Activated naive CD8-positive, alpha-beta T cell (primary cell): ENCODE results near the gene UBR4.
A peak's percentile ranks its signal among the peaks of the same experiment; 100 is the strongest.

Source experiments
- H3K27ac Mint-ChIP-seq: one replicate; pipeline ENCODE4 v1.8.0; 2021; ENCODE audit warnings: mixed read lengths
- H3K27me3 Mint-ChIP-seq: one replicate; pipeline ENCODE4 v1.8.0; 2021; ENCODE audit warnings: mixed read lengths
- H3K36me3 Mint-ChIP-seq: one replicate; pipeline ENCODE4 v1.8.0; 2021; ENCODE audit warnings: mixed read lengths
- H3K4me1 Mint-ChIP-seq: one replicate; pipeline ENCODE4 v1.8.0; 2021; ENCODE audit warnings: low read depth, mixed read lengths
- H3K4me3 Mint-ChIP-seq: one replicate; pipeline ENCODE4 v1.8.0; 2021; ENCODE audit warnings: mild to moderate bottlenecking, mixed read lengths
- H3K9me3 Mint-ChIP-seq: one replicate; pipeline ENCODE4 v1.8.0; 2021; ENCODE audit warnings: low read depth, mixed read lengths

The UBR4 gene

GRCh38 chr1:19120070-19120469 lies 90.0 kb downstream of the UBR4 start:
- Mint-ChIP-seq H3K27me3 (no peaks in the 10 kb centered on the region), H3K4me1 (peaks cover 17% of the 10 kb centered on the region), H3K36me3 (peaks cover 33% of the 10 kb centered on the region), H3K4me3 (no peak overlapping the region), H3K9me3 (no peaks in the 10 kb centered on the region), H3K27ac (no peak overlapping the region)

GRCh38 chr1:19115082-19115808 lies 94.8 kb downstream of the UBR4 start:
- Mint-ChIP-seq H3K4me3 (no peak overlapping the region), H3K4me1 (no peaks in the 10 kb centered on the region), H3K9me3 (no peaks in the 10 kb centered on the region), H3K27ac (no peak overlapping the region), H3K27me3 (no peaks in the 10 kb centered on the region), H3K36me3 (peaks cover 19% of the 10 kb centered on the region)

- Mint-ChIP-seq H3K9me3 (no peaks in the 10 kb centered on the region), H3K36me3 (peaks cover 13% of the 10 kb centered on the region), H3K27ac (no peak overlapping the region), H3K4me3 (no peak overlapping the region), H3K27me3 (no peaks in the 10 kb centered on the region), H3K4me1 (no peaks in the 10 kb centered on the region)
Observed at GRCh38 chr1:19113697-19114092, 96.4 kb downstream of the UBR4 start.

- H3K4me3 Mint-ChIP-seq = no peak overlapping the region
- no peaks in the 10 kb centered on the region for H3K4me1 Mint-ChIP-seq
- H3K27ac Mint-ChIP-seq = no peak overlapping the region
- H3K9me3 Mint-ChIP-seq = no peaks in the 10 kb centered on the region
- H3K36me3 Mint-ChIP-seq = peaks cover 14% of the 10 kb centered on the region
- H3K27me3 Mint-ChIP-seq = no peaks in the 10 kb centered on the region
Observed at GRCh38 chr1:19112891-19113696, 97.0 kb downstream of the UBR4 start.

- peaks cover 14% of the 10 kb centered on the region for H3K36me3 Mint-ChIP-seq
- no peak overlapping the region for H3K27ac Mint-ChIP-seq
- no peak overlapping the region for H3K4me3 Mint-ChIP-seq
- no peaks in the 10 kb centered on the region for H3K4me1 Mint-ChIP-seq
- H3K27me3 Mint-ChIP-seq = no peaks in the 10 kb centered on the region
- no peaks in the 10 kb centered on the region for H3K9me3 Mint-ChIP-seq
Observed at GRCh38 chr1:19110257-19110927, 99.7 kb downstream of the UBR4 start.

- Mint-ChIP-seq H3K27me3 (no peaks in the 10 kb centered on the region), H3K9me3 (no peaks in the 10 kb centered on the region), H3K27ac (no peak overlapping the region), H3K4me1 (no peaks in the 10 kb centered on the region), H3K4me3 (no peak overlapping the region), H3K36me3 (peaks cover 10% of the 10 kb centered on the region)
Observed at GRCh38 chr1:19109545-19109944, 100.5 kb downstream of the UBR4 start.

- H3K36me3 Mint-ChIP-seq = peaks cover 8% of the 10 kb centered on the region
- H3K27me3 Mint-ChIP-seq = no peaks in the 10 kb centered on the region
- no peaks in the 10 kb centered on the region for H3K9me3 Mint-ChIP-seq
Observed at GRCh38 chr1:19101244-19101643, 108.8 kb downstream of the UBR4 start.

GRCh38 chr1:19100028-19100427 lies 110.0 kb downstream of the UBR4 start:
- peaks cover 8% of the 10 kb centered on the region for H3K36me3 Mint-ChIP-seq
- H3K27ac Mint-ChIP-seq = no peak overlapping the region
- no peak overlapping the region for H3K4me3 Mint-ChIP-seq
- no peaks in the 10 kb centered on the region for H3K9me3 Mint-ChIP-seq
- H3K27me3 Mint-ChIP-seq = no peaks in the 10 kb centered on the region
- H3K4me1 Mint-ChIP-seq = no peaks in the 10 kb centered on the region

More at GRCh38 chr1:19101244-19101643, 108.8 kb downstream of the UBR4 start:
- H3K27ac Mint-ChIP-seq = no peak overlapping the region
- H3K4me3 Mint-ChIP-seq = no peak overlapping the region
- no peaks in the 10 kb centered on the region for H3K4me1 Mint-ChIP-seq

- peaks cover 9% of the 10 kb centered on the region for H3K36me3 Mint-ChIP-seq
- no peak overlapping the region for H3K4me3 Mint-ChIP-seq
- H3K4me1 Mint-ChIP-seq = no peaks in the 10 kb centered on the region
- no peaks in the 10 kb centered on the region for H3K27me3 Mint-ChIP-seq
- no peak overlapping the region for H3K27ac Mint-ChIP-seq
- H3K9me3 Mint-ChIP-seq = no peaks in the 10 kb centered on the region
Observed at GRCh38 chr1:19096990-19097389, 113.1 kb downstream of the UBR4 start.

- Mint-ChIP-seq H3K36me3 (peaks cover 10% of the 10 kb centered on the region), H3K4me1 (no peaks in the 10 kb centered on the region), H3K27me3 (no peaks in the 10 kb centered on the region), H3K4me3 (no peak overlapping the region), H3K9me3 (no peaks in the 10 kb centered on the region), H3K27ac (no peak overlapping the region)
Observed at GRCh38 chr1:19096036-19096833, 113.8 kb downstream of the UBR4 start.

- Mint-ChIP-seq H3K36me3 (peaks cover 20% of the 10 kb centered on the region), H3K27me3 (no peaks in the 10 kb centered on the region), H3K4me3 (no peak overlapping the region), H3K4me1 (peaks cover 15% of the 10 kb centered on the region), H3K27ac (no peak overlapping the region), H3K9me3 (no peaks in the 10 kb centered on the region)
Observed at GRCh38 chr1:19091196-19091953, 118.7 kb downstream of the UBR4 start.

- H3K4me3 Mint-ChIP-seq = no peak overlapping the region
- peaks cover 15% of the 10 kb centered on the region for H3K4me1 Mint-ChIP-seq
Observed at GRCh38 chr1:19089524-19089923, 120.5 kb downstream of the UBR4 start.

GRCh38 chr1:19088717-19089442 lies 121.2 kb downstream of the UBR4 start:
- Mint-ChIP-seq H3K4me3 (no peak overlapping the region), H3K9me3 (no peaks in the 10 kb centered on the region), H3K4me1 (peaks cover 15% of the 10 kb centered on the region), H3K27ac (no peak overlapping the region), H3K36me3 (peaks cover 24% of the 10 kb centered on the region), H3K27me3 (no peaks in the 10 kb centered on the region)

More at GRCh38 chr1:19089524-19089923, 120.5 kb downstream of the UBR4 start:
- H3K36me3 Mint-ChIP-seq = peaks cover 21% of the 10 kb centered on the region
- no peaks in the 10 kb centered on the region for H3K9me3 Mint-ChIP-seq
- H3K27ac Mint-ChIP-seq = peak overlapping the region; percentile 3
- H3K27me3 Mint-ChIP-seq = no peaks in the 10 kb centered on the region
